OCI-LY3 (cell line): ENCODE measurements around the gene TNIP1.

Experiments used
- H2AFZ ChIP-seq: fragments of 200-600, 300-600 bp; shearing (Covaris generic); 2 replicates; pipeline ENCODE4 v1.6.0; 2014; ENCODE audit warnings: antibody characterized with exemption, low read depth, low read length
- H3K27ac ChIP-seq: fragments of 200-600, 300-600 bp; sonication (generic); 2 replicates; pipeline ENCODE4 v1.5.1; 2014; ENCODE audit warnings: mild to moderate bottlenecking, low read length, moderate library complexity, mixed read lengths
- H3K27me3 ChIP-seq: fragments of 200-600, 300-600 bp; sonication (generic); 2 replicates; pipeline ENCODE4 v1.6.1; 2014; ENCODE audit warnings: low read depth, low read length, mixed read lengths
- H3K36me3 ChIP-seq: fragments of 200-600, 300-600 bp; sonication (generic); replicated peaks from 2 replicates; pipeline ENCODE3; 2014; ENCODE audit warnings: low read depth, low read length, mixed read lengths
- H3K4me1 ChIP-seq: fragments of 300-600, 200-600 bp; sonication (generic); 2 replicates; pipeline ENCODE4 v1.6.1; 2014; ENCODE audit warnings: low read length, mixed read lengths
- H3K4me2 ChIP-seq: fragments of 200-600, 300-600 bp; sonication (generic); 2 replicates; pipeline ENCODE4 v1.6.1; 2014; ENCODE audit warnings: low read length, mixed read lengths
- H3K4me3 ChIP-seq: fragments of 300-600, 200-600 bp; sonication (generic); 2 replicates; pipeline ENCODE4 v1.5.1; 2014; ENCODE audit warnings: antibody characterized with exemption, mild to moderate bottlenecking, low read length, moderate library complexity
- H3K79me2 ChIP-seq: fragments of 300-600, 200-600 bp; shearing (Covaris generic); 2 replicates; pipeline ENCODE4 v1.6.1; 2014; ENCODE audit warnings: mild to moderate bottlenecking, low read length, mixed read lengths
- H3K9ac ChIP-seq: fragments of 300-600, 200-600 bp; shearing (Covaris generic); 2 replicates; pipeline ENCODE4 v1.6.0; 2014; ENCODE audit warnings: mild to moderate bottlenecking, low read length, moderate library complexity
- H3K9me3 ChIP-seq: fragments of 200-600, 300-600 bp; shearing (Covaris generic); 2 replicates; pipeline ENCODE4 v1.6.1; 2014; ENCODE audit warnings: low read length, mixed read lengths; ENCODE audit not compliant: insufficient read depth
- H4K20me1 ChIP-seq: fragments of 200-600, 300-600 bp; sonication (generic); 2 replicates; pipeline ENCODE4 v1.6.1; 2016; ENCODE audit warnings: low read length, mixed read lengths; ENCODE audit not compliant: insufficient read depth
- EZH2phosphoT487 ChIP-seq: fragments of 200-600 bp; shearing (Covaris generic); IDR thresholded peaks from 2 replicates; pipeline ENCODE4 v1.6.1; 2018; ENCODE audit warnings: antibody characterized with exemption, mixed run types, low read depth
- TF ChIP-seq, protein P1 (sequence below): fragments of 200-600, 300-600 bp; sonication (generic); IDR thresholded peaks from 2 replicates; pipeline ENCODE4 v1.5.1; 2014; ENCODE audit warnings: antibody characterized with exemption, low read length, low read depth

TNIP1 gene

DNA sequence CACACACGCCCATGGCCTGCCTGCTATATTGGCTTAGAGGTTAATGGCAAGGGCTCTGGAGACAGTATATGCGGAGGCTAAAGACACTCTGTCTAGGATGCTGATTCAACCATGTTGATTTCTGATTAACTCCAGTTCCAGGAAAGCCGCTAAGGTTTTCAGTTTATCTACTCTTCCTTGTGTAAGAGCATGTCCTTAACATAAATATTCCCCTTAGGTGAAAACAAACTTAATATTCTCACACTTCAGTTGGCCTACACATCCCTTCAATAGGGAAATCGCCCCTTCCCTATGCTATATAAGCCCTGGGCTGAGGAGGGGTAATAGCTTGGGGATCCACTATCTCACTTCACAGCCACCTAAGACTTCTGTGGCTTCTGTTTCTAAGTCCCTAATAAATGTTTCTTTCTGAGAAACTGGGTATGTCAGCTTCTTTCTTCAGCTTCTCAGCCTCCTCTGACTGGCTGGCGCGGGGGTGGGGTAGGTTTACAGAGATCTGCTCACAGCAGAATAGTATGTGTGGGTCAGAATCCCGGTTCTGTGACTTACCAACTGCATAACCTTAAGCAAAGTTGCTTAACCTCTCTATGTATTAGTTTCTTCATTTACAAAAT lies 64.8 kb downstream of the TNIP1 start:
- H3K9me3 ChIP-seq = no peaks in the 10 kb centered on the region
- H3K27ac ChIP-seq = no peak overlapping the region
- H3K4me2 ChIP-seq = no peak overlapping the region
- no peaks in the 10 kb centered on the region for H3K4me1 ChIP-seq
- H3K79me2 ChIP-seq = no peaks in the 10 kb centered on the region
- H3K4me3 ChIP-seq = no peak overlapping the region
- H3K9ac ChIP-seq = no peak overlapping the region
- no peak overlapping the region for H2AFZ ChIP-seq
- H3K27me3 ChIP-seq = no peaks in the 10 kb centered on the region
- H3K36me3 ChIP-seq = no peaks in the 10 kb centered on the region
- TF ChIP-seq, protein P1, sequence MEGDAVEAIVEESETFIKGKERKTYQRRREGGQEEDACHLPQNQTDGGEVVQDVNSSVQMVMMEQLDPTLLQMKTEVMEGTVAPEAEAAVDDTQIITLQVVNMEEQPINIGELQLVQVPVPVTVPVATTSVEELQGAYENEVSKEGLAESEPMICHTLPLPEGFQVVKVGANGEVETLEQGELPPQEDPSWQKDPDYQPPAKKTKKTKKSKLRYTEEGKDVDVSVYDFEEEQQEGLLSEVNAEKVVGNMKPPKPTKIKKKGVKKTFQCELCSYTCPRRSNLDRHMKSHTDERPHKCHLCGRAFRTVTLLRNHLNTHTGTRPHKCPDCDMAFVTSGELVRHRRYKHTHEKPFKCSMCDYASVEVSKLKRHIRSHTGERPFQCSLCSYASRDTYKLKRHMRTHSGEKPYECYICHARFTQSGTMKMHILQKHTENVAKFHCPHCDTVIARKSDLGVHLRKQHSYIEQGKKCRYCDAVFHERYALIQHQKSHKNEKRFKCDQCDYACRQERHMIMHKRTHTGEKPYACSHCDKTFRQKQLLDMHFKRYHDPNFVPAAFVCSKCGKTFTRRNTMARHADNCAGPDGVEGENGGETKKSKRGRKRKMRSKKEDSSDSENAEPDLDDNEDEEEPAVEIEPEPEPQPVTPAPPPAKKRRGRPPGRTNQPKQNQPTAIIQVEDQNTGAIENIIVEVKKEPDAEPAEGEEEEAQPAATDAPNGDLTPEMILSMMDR = no peak
- TF ChIP-seq EZH2phosphoT487 = no peak
- no peaks in the 10 kb centered on the region for H4K20me1 ChIP-seq

DNA sequence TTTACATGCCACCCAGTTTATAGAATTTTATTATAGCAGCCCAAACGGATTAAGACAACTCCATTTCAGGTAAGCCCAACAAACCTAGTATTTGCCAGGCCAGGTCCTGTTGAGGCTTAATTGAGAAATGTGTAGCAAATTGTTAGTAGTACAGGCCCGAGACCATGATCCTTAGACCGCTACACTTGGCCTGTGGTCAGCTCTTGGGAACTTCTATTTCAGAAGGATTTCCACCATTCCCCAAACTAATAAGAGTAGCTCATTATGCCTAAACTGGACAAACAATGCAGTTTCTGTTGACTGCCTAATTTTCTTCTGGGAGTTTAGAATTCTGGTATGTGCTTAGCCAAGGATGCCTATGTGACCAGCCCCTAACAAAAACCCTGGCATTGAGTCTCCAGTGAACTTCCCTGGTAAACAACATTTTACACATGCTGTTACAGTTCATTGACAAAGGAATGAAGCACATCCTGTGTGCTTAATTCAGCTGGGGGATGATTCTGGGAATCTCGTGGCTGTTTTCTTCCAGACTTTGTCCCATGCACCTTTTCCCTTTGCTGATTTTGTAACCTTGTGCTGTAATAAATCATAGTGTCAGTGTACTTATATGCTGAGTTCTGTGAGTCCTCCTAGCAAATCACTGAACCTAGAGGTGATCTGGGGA lies 66.0 kb downstream of the TNIP1 start:
- H3K9me3 ChIP-seq = no peaks in the 10 kb centered on the region
- H3K27me3 ChIP-seq = no peaks in the 10 kb centered on the region
- no peak overlapping the region for H3K9ac ChIP-seq
- H3K79me2 ChIP-seq = no peaks in the 10 kb centered on the region
- H2AFZ ChIP-seq = no peak overlapping the region
- H4K20me1 ChIP-seq = no peaks in the 10 kb centered on the region
- no peak for TF ChIP-seq EZH2phosphoT487
- TF ChIP-seq, protein P1 = no peak
- no peak overlapping the region for H3K4me3 ChIP-seq
- H3K27ac ChIP-seq = no peak overlapping the region
- no peaks in the 10 kb centered on the region for H3K36me3 ChIP-seq
- no peaks in the 10 kb centered on the region for H3K4me1 ChIP-seq
- H3K4me2 ChIP-seq = no peak overlapping the region

DNA sequence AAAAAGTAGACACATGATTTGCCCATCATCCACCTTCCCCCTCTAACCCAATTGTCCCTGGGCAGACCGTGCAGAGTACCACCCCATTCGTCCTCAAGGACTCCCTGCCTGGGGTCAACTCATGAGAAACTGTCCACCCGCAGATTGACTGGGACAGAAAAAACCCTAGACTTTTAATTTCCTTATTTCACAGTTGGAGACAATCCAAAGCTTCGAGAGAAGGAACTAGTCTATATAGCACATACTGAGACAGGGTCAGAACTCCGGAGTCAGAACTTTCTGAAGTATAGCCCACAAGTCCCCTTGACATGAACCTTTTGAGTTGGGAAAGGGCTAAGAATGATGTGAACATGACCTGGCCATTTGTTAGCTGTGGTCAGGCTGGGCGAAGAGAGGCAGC lies 68.0 kb downstream of the TNIP1 start:
- H3K27ac ChIP-seq = no peak overlapping the region
- no peak overlapping the region for H2AFZ ChIP-seq
- H3K9ac ChIP-seq = no peak overlapping the region
- no peaks in the 10 kb centered on the region for H3K36me3 ChIP-seq
- no peaks in the 10 kb centered on the region for H3K27me3 ChIP-seq
- H3K9me3 ChIP-seq = no peaks in the 10 kb centered on the region
- no peaks in the 10 kb centered on the region for H3K79me2 ChIP-seq
- no peaks in the 10 kb centered on the region for H4K20me1 ChIP-seq
- TF ChIP-seq, protein P1 = no peak
- no peak for TF ChIP-seq EZH2phosphoT487
- H3K4me3 ChIP-seq = no peak overlapping the region
- no peaks in the 10 kb centered on the region for H3K4me1 ChIP-seq
- H3K4me2 ChIP-seq = no peak overlapping the region

DNA sequence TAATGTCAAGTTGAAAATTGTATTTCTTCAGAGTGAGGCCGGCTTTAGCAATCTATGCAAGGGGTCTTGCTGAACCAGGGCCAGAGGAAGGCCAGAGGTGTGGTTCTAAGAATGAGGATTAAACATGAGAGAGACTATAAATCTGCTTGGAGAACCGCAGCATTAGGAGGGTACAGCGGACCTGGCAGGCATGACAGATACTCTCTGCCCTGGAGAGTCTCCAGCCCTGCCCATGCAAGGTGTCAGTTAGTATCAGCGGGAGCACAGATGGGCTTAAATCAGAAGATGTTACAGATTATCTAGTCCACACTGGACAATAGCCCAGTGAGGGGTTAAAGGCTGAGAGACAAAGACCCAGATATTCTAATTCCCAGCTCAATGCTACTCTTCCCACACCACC lies 71.9 kb downstream of the TNIP1 start:
- no peaks in the 10 kb centered on the region for H3K9me3 ChIP-seq
- H3K79me2 ChIP-seq = no peaks in the 10 kb centered on the region
- H3K4me3 ChIP-seq = no peak overlapping the region
- H3K4me2 ChIP-seq = no peak overlapping the region
- no peaks in the 10 kb centered on the region for H3K4me1 ChIP-seq
- no peaks in the 10 kb centered on the region for H4K20me1 ChIP-seq
- H3K36me3 ChIP-seq = no peaks in the 10 kb centered on the region
- H3K27ac ChIP-seq = no peak overlapping the region
- no peak overlapping the region for H3K9ac ChIP-seq
- no peak overlapping the region for H2AFZ ChIP-seq
- H3K27me3 ChIP-seq = no peaks in the 10 kb centered on the region
- no peak for TF ChIP-seq EZH2phosphoT487
- TF ChIP-seq, protein P1 = no peak
